ENCODE data around the gene ATP6V1C2.

ATP6V1C2 gene

GRCh38 chr2:10738192-10738591 is 16.8 kb downstream of the ATP6V1C2 start:
- TF ChIP-seq POLR2AphosphoS5 (IDR thresholded peaks at IDR 0.05; ENCODE audit: low read depth, low read length) (no peak), POLR2A (IDR thresholded peaks at IDR 0.05; ENCODE audit: low read depth, low read length) (no peak), TAF1 (IDR thresholded peaks at IDR 0.05; ENCODE audit: borderline replicate concordance, low read depth, low read length) (no peak)
- no peak for FAIRE-seq
- DNase-seq (ENCODE audit: insufficient read length): no peak

- DNase-seq (ENCODE audit: insufficient read length) (no peak), FAIRE-seq (no peak)
- TF ChIP-seq POLR2A (IDR thresholded peaks at IDR 0.05; ENCODE audit: low read depth, low read length): no peak
- no peak for TF ChIP-seq POLR2AphosphoS5 (IDR thresholded peaks at IDR 0.05; ENCODE audit: low read depth, low read length)
- no peak for TF ChIP-seq TAF1 (IDR thresholded peaks at IDR 0.05; ENCODE audit: borderline replicate concordance, low read depth, low read length)
Measured at GRCh38 chr2:10740226-10740625, 18.8 kb downstream of the ATP6V1C2 start.

GRCh38 chr2:10741139-10741538 is 19.7 kb downstream of the ATP6V1C2 start:
- no peak for DNase-seq (ENCODE audit: insufficient read length)
- no peak for TF ChIP-seq POLR2A (IDR thresholded peaks at IDR 0.05; ENCODE audit: low read depth, low read length)
- TF ChIP-seq POLR2AphosphoS5 (IDR thresholded peaks at IDR 0.05; ENCODE audit: low read depth, low read length): no peak
- no peak for TF ChIP-seq TAF1 (IDR thresholded peaks at IDR 0.05; ENCODE audit: borderline replicate concordance, low read depth, low read length)
- no peak for FAIRE-seq

GRCh38 chr2:10742666-10743065 is 21.2 kb downstream of the ATP6V1C2 start:
- no peak for FAIRE-seq
- no peak for TF ChIP-seq POLR2AphosphoS5 (IDR thresholded peaks at IDR 0.05; ENCODE audit: low read depth, low read length)
- no peak for TF ChIP-seq POLR2A (IDR thresholded peaks at IDR 0.05; ENCODE audit: low read depth, low read length)

GRCh38 chr2:10750610-10751009 is 29.2 kb downstream of the ATP6V1C2 start:
- DNase-seq (ENCODE audit: insufficient read length): no peak
- TF ChIP-seq POLR2A (IDR thresholded peaks at IDR 0.05; ENCODE audit: low read depth, low read length) (no peak), POLR2AphosphoS5 (IDR thresholded peaks at IDR 0.05; ENCODE audit: low read depth, low read length) (no peak), TAF1 (IDR thresholded peaks at IDR 0.05; ENCODE audit: borderline replicate concordance, low read depth, low read length) (no peak)
- FAIRE-seq: no peak

More at GRCh38 chr2:10742666-10743065, 21.2 kb downstream of the ATP6V1C2 start:
- no peak for DNase-seq (ENCODE audit: insufficient read length)

GRCh38 chr2:10752236-10752635 is 30.8 kb downstream of the ATP6V1C2 start:
- no peak for TF ChIP-seq TAF1 (IDR thresholded peaks at IDR 0.05; ENCODE audit: borderline replicate concordance, low read depth, low read length)
- no peak for TF ChIP-seq POLR2AphosphoS5 (IDR thresholded peaks at IDR 0.05; ENCODE audit: low read depth, low read length)
- no peak for TF ChIP-seq POLR2A (IDR thresholded peaks at IDR 0.05; ENCODE audit: low read depth, low read length)
- FAIRE-seq (no peak), DNase-seq (ENCODE audit: insufficient read length) (no peak)

GRCh38 chr2:10753156-10753555 is 31.7 kb downstream of the ATP6V1C2 start:
- no peak for FAIRE-seq
- DNase-seq (ENCODE audit: insufficient read length): no peak

GRCh38 chr2:10753876-10754275 is 32.4 kb downstream of the ATP6V1C2 start:
- no peak for FAIRE-seq
- DNase-seq (ENCODE audit: insufficient read length): no peak

More at GRCh38 chr2:10753156-10753555, 31.7 kb downstream of the ATP6V1C2 start:
- TF ChIP-seq POLR2AphosphoS5 (IDR thresholded peaks at IDR 0.05; ENCODE audit: low read depth, low read length): no peak
- TF ChIP-seq POLR2A (IDR thresholded peaks at IDR 0.05; ENCODE audit: low read depth, low read length): no peak
- TF ChIP-seq TAF1 (IDR thresholded peaks at IDR 0.05; ENCODE audit: borderline replicate concordance, low read depth, low read length): no peak

GRCh38 chr2:10755621-10756020 is 34.2 kb downstream of the ATP6V1C2 start:
- FAIRE-seq (no peak), DNase-seq (ENCODE audit: insufficient read length) (no peak)
- TF ChIP-seq TAF1 (IDR thresholded peaks at IDR 0.05; ENCODE audit: borderline replicate concordance, low read depth, low read length) (no peak), POLR2A (IDR thresholded peaks at IDR 0.05; ENCODE audit: low read depth, low read length) (no peak), POLR2AphosphoS5 (IDR thresholded peaks at IDR 0.05; ENCODE audit: low read depth, low read length) (no peak)

More at GRCh38 chr2:10753876-10754275, 32.4 kb downstream of the ATP6V1C2 start:
- TF ChIP-seq TAF1 (IDR thresholded peaks at IDR 0.05; ENCODE audit: borderline replicate concordance, low read depth, low read length) (no peak), POLR2A (IDR thresholded peaks at IDR 0.05; ENCODE audit: low read depth, low read length) (no peak), POLR2AphosphoS5 (IDR thresholded peaks at IDR 0.05; ENCODE audit: low read depth, low read length) (no peak)

- no peak for DNase-seq (ENCODE audit: insufficient read length)
- no peak for TF ChIP-seq TAF1 (IDR thresholded peaks at IDR 0.05; ENCODE audit: borderline replicate concordance, low read depth, low read length)
- no peak for TF ChIP-seq POLR2A (IDR thresholded peaks at IDR 0.05; ENCODE audit: low read depth, low read length)
- no peak for TF ChIP-seq POLR2AphosphoS5 (IDR thresholded peaks at IDR 0.05; ENCODE audit: low read depth, low read length)
- no peak for FAIRE-seq
Measured at GRCh38 chr2:10757814-10758286, 36.4 kb downstream of the ATP6V1C2 start.

- FAIRE-seq (no peak), DNase-seq (ENCODE audit: insufficient read length) (no peak)
- TF ChIP-seq TAF1 (IDR thresholded peaks at IDR 0.05; ENCODE audit: borderline replicate concordance, low read depth, low read length) (no peak), POLR2A (IDR thresholded peaks at IDR 0.05; ENCODE audit: low read depth, low read length) (no peak), POLR2AphosphoS5 (IDR thresholded peaks at IDR 0.05; ENCODE audit: low read depth, low read length) (no peak)
Measured at GRCh38 chr2:10759151-10759714, 37.8 kb downstream of the ATP6V1C2 start.

- FAIRE-seq: no peak
- TF ChIP-seq TAF1 (IDR thresholded peaks at IDR 0.05; ENCODE audit: borderline replicate concordance, low read depth, low read length) (no peak), POLR2AphosphoS5 (IDR thresholded peaks at IDR 0.05; ENCODE audit: low read depth, low read length) (no peak), POLR2A (IDR thresholded peaks at IDR 0.05; ENCODE audit: low read depth, low read length) (no peak)
- DNase-seq (ENCODE audit: insufficient read length): no peak
Measured at GRCh38 chr2:10760794-10761504, 39.5 kb downstream of the ATP6V1C2 start.

Measured in GM12892 (cell line).